ENCODE data around the gene KCNMA1.

The KCNMA1 gene

GRCh38 chr10:76902949-76903348 lies 734.7 kb downstream of the KCNMA1 start:
- DNase-seq (ENCODE audit: low read depth in 2 of 2), result no peak

- DNase-seq (ENCODE audit: low read depth in 2 of 2), result no peak
Observed at GRCh38 chr10:76901701-76902100, 735.9 kb downstream of the KCNMA1 start.

- DNase-seq (ENCODE audit: low read depth in 2 of 2), result no peak
Observed at GRCh38 chr10:76899490-76899889, 738.1 kb downstream of the KCNMA1 start.

GRCh38 chr10:76892766-76893479 lies 744.7 kb downstream of the KCNMA1 start:
- DNase-seq (ENCODE audit: low read depth in 2 of 2), result no peak

- DNase-seq (ENCODE audit: low read depth in 2 of 2), result no peak
Observed at GRCh38 chr10:76887223-76888010, 750.2 kb downstream of the KCNMA1 start.

GRCh38 chr10:76885816-76886215 lies 751.8 kb downstream of the KCNMA1 start:
- DNase-seq (ENCODE audit: low read depth in 2 of 2), result no peak

GRCh38 chr10:76884673-76885275 lies 752.8 kb downstream of the KCNMA1 start:
- no peak for DNase-seq (ENCODE audit: low read depth in 2 of 2)

- DNase-seq (ENCODE audit: low read depth in 2 of 2), result no peak
Observed at GRCh38 chr10:76883596-76883995, 754.0 kb downstream of the KCNMA1 start.

DNA sequence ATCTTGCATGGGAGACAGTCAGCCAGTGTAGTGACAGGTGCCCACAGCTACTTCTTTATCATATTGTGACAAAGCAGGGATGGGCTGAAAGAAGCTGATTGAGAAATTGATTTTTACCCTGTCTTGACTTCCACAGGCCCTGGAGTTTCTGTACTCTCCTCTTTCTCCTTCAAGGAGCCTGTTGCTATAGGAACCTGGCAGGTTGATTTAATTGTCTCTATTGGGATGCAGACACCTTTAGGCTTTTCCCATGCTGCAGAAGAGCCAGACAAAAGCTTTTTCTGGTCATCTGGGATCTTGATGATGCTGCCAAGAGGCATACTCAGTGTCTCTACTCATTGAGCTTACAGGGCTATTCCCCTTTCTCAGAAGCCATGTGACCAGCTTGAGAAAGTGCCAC lies 754.8 kb downstream of the KCNMA1 start:
- DNase-seq (ENCODE audit: low read depth in 2 of 2), result no peak

- no peak for DNase-seq (ENCODE audit: low read depth in 2 of 2)
Observed at GRCh38 chr10:76882245-76882644, 755.4 kb downstream of the KCNMA1 start.

DNA sequence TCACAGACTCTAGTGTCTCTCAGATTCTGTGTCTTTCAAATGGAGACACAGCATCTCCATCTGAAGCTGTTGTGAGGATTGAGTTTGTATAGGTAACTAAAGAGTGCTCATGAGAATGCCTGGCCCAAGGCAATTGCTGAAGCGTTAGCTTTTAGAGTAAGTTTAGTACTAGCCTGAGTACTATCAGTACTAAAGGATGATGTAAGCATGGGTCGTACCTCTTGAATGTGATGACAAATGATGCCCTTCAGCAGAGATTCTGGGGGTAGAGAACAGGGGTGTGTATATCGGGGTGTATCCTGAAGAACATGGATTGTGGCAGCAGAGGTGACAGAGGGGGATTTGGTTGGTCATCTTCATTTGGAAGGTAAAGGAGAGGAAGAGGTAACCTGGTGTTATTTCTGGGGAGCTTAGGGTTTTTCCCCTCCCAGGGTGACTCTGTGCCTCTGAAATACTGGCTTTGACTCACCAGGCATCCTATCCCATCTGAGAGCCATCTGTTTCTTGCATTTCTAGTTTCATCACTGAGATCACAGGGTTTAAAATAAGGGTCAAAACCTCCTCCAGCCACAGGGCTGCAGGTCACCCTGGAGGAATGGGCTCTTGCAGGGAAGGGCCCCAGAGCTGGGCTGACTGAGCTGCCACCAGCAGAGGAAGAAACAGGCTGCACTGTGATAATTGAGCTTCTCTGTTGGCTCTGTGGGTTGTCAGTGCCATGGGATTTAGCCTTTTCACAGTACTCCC lies 756.0 kb downstream of the KCNMA1 start:
- DNase-seq (ENCODE audit: low read depth in 2 of 2), result no peak

DNA sequence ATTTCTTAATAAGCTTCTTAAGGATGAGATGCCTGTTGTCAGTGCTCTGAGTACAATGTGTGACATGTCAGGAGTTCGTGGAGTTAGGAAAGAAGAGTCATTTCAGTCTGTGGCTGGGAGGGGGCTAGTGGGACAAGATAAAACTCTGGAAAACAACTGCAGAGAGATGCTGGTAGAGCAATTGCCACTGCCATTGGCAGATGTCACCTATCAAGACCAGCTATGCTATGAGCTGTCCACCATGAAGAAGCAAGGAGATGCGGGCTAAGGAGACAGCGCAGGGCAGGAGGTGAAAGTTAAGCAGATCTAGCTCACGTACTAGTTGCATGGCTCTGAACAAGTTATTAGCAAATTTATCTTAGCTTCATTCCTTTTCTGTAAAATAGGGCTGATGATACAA lies 756.7 kb downstream of the KCNMA1 start:
- no peak for DNase-seq (ENCODE audit: low read depth in 2 of 2)

DNA sequence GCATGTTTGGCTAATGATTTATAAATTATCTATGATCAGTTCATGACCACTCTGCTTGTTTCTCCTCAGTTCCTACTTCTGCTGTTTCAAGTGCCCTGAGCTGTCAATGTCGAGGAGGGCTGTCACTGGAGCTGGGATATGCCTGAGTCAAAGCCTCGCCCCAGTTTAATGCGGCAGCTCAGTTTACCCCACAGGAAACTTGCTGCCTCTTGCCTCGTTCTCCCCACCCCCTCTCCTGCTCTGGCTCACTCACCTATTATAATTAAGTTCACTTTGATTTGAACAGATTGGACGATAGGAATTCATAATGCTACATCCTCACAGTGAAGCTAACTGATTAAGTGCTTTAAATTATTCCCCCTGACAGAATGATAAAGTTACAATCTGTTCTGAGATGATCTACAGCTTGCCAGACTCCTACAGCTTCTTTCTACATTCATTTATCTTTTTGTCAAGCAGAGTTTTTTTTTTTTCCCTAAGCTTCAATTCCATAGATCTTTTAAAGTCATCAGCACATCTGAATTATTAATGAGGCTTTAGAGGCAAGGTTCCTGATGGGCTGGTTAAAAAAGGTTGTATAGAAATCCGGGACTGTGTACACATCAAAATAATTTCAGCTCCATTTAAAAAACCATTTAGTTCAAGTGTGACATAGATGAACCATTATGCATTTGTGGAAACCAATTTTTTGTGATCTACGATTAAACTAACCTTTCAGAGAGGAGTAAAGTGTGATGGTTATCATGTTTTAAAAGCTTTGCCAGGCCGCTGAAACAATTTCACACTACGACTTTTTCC lies 758.3 kb downstream of the KCNMA1 start:
- no peak for DNase-seq (ENCODE audit: low read depth in 2 of 2)

DNA sequence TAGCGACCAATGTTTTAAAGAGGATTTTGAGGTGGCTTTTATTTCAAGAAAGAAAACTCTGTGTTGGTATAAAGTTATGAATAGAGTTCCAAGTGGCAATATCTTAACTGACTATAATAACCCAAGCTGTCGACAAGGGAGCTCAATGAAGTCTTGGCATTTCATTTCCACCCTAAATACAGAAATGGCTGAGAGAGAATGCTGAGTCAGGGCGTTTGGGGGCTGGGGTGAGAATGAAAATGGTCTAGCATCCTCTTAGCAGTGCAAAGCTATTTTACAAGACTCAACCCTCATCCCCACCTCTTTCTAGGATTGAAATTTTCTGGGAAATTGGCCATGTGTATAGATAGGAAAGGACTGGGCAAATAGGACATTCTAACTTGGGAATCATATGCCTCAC lies 759.1 kb downstream of the KCNMA1 start:
- DNase-seq (ENCODE audit: low read depth in 2 of 2), result no peak

- no peak for DNase-seq (ENCODE audit: low read depth in 2 of 2)
Observed at GRCh38 chr10:76874896-76875295, 762.7 kb downstream of the KCNMA1 start.

DNA sequence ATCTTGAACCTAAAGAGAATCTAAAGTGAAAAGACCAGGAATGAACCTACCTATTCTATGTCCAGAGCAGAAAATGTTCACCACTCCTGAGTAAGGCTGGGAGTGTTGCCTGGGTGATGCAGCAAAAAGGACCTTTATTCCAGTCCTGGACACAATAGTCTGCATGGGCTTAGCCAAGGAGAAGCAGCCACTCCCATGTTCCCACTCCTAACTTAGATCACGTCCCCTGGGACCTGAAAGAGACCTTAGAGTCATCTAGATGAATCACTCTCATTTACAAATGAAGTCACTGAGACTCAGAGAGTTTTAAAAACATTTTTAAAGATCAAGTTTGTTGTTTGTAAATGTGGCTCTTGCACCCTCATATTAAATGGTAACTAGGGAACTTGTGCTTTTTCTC lies 763.4 kb downstream of the KCNMA1 start:
- DNase-seq (ENCODE audit: low read depth in 2 of 2), result no peak

DNA sequence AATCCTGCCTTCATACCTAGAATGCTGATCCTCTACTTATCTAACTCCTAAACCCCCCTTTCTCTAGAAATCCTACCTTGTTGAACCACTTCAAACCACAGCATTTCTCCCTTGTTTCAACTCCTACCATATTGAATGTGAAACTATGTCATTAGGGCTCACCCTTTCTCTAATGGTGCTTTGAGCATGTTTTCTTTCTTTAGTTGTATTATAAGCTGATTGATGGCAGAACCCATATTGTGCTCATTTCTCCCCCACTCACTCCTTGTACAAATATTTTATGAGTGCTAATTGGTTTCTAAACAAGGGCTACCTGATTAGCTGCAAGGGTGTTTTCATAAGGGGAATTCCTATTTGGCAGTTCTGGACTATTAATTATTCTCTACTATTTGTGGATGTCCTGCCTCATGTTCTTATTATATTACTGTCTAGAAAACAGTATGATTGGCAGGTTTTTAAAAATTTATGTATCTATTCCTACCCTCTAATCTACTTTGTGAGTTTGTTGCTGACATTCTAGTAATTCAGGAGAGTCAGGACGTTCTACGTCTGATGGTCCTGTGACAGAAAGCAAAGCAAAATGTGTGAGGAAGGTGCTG lies 765.8 kb downstream of the KCNMA1 start:
- no peak for DNase-seq (ENCODE audit: low read depth in 2 of 2)

DNA sequence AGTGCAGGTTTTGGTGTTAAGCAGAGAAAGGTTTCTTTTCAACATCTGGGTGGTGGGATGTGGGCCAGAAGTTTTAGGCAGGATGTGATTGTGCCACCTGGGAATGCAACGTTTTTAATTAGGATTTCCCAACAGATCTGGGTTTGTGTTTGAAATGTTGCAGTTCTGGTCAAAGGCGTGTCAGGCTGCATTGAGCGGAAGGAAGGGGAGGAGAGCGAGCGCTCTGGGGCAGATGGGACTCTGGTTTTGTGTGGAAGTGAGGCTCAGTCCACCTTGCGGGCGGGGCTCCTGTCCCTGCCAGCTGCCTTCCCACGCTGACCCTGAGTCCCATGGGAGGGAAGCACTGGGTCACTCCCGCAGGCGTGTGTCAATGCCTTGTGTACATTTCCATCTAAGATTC lies 767.7 kb downstream of the KCNMA1 start:
- no peak for DNase-seq (ENCODE audit: low read depth in 2 of 2)

DNA sequence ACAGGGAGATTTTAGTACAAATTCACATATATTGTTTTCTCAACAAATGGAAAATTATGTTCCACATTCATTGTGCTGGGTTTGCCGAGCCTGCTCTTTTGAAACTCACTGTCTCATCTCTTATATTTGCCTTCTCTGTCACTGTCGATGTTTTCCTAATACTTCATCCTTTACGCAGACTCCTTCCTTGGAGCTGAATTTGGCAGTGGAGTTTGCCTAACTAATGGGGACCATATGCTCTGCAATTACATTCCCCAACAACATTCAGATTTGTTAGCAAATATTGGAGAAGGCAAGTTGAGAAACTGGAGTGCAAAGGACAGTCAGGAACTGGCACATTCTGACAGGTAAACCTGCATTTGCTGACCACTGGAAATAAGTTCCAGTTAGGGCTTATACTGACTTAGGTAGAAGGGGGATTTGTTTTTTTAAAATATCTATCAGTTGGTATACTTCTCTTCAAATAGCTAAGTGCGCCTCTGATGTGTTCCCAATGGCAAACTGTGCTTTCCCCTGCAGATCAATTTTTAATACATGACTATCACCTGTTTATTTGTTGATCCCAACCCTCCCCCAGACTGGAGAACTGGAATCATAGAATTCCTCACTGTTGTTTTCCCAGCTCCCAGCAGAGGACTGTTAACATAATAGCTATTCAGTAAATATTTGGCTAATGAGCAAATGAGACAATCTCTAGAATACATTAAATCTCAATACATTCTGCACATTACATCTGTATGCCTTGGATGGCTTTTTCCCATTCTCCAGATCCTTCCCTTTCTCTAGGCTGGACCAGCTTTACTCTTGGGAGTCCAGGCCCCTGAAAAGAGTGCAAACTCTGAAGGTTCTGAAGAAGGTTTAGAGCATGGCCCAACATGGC lies 769.3 kb downstream of the KCNMA1 start:
- DNase-seq (ENCODE audit: low read depth in 2 of 2), result no peak
